Esophagus muscularis mucosa (tissue), 4 donors: ENCODE data around the gene CSPG4. TPM values are rescaled to one million over a fixed set of nuclear protein-coding genes. Genes with fewer than 3 reads are reported as not detected.
"Not testable (repeated sequence)": the region's sequence is repeated elsewhere in the genome, so short reads cannot be mapped to it uniquely, and the experiment has no call there.

Experiments
- DNase-seq: peaks from one replicate; pipeline ENCODE4 v3.0.0-alpha.2; 2017; ENCODE audit errors: extremely low spot score
- H3K27ac ChIP-seq, 4 donors: fragments of 200-600 bp; sonication (generic); replicated peaks in 1 of 4; 1 replicate in 3 of 4; 2 replicates in 1 of 4; pipeline ENCODE4 v1.5.1; 2016 to 2019; ENCODE audit warnings: mild to moderate bottlenecking in 1 of 4
- H3K27me3 ChIP-seq, 4 donors: fragments of 200-600 bp; sonication (generic); one replicate each; pipeline versions ENCODE4 v1.5.1 to v1.6.0; 2016 to 2019
- H3K36me3 ChIP-seq, 4 donors: fragments of 200-600 bp; sonication (generic); one replicate each; pipeline ENCODE4 v1.5.1; 2016 to 2019
- H3K4me1 ChIP-seq, 4 donors: fragments of 200-600 bp; sonication (generic); one replicate each; pipeline ENCODE4 v1.5.1; 2016 to 2019
- H3K4me3 ChIP-seq, 4 donors: fragments of 200-600 bp; sonication (generic); 1 replicate in 2 of 4; 2 replicates in 2 of 4; pipeline ENCODE4 v1.5.1; 2016 to 2019; ENCODE audit warnings: mild to moderate bottlenecking in 4 of 4, moderate library complexity in 1 of 4
- H3K9me3 ChIP-seq, 4 donors: fragments of 200-600 bp; sonication (generic); 1 replicate in 3 of 4; 2 replicates in 1 of 4; pipeline ENCODE4 v1.5.1; 2016 to 2019
- EP300 ChIP-seq: sonication (generic); formaldehyde crosslinking; IDR thresholded peaks from one replicate; pipeline ENCODE4 v1.6.1; 2017; ENCODE audit warnings: antibody characterized with exemption
- POLR2A ChIP-seq: fragments of 450-650 bp; IDR thresholded peaks from one replicate; pipeline ENCODE4 v1.6.1; 2017; ENCODE audit warnings: antibody characterized with exemption, moderate library complexity, mild to moderate bottlenecking, low read depth
- POLR2AphosphoS5 ChIP-seq, 2 donors: sonication (generic); formaldehyde crosslinking; IDR thresholded peaks; one replicate each; pipeline ENCODE4 v1.6.1; 2017; ENCODE audit warnings: antibody characterized with exemption in 2 of 2
- WGBS: methylation state at CpG from one replicate; pipeline ENCODE4 v1.1.5; 2018; 5-methylcytosine and 5-hydroxymethylcytosine counted together
- intact Hi-C: fragments of 100-400 bp; cut with DNase I; formaldehyde crosslinking; loops from one replicate; pipeline ENCODE4 v1.15.1; 2023
- total RNA-seq, 4 donors: library from RNA; depleted of rRNA; stranded (reverse); fragments of >200 nt; gene quantifications; one replicate each; pipeline versions ENCODE4 v1.1.0 to v1.2.1, GENCODE V29; 2016
- TF ChIP-seq, protein P1 (sequence below), 3 experiments: fragments of 200-600 bp in 2 of 3; fragments of 450-650 bp in 1 of 3; sonication (generic) in 2 of 3; IDR thresholded peaks; one replicate each; pipeline ENCODE4 v1.5.1; 2017 to 2019; ENCODE audit warnings: antibody characterized with exemption in 3 of 3, mild to moderate bottlenecking in 2 of 3, moderate library complexity in 1 of 3

The CSPG4 gene
- total RNA-seq, 4 donors from 2014 or later: 133 to 386 (median 182) TPM

DNA sequence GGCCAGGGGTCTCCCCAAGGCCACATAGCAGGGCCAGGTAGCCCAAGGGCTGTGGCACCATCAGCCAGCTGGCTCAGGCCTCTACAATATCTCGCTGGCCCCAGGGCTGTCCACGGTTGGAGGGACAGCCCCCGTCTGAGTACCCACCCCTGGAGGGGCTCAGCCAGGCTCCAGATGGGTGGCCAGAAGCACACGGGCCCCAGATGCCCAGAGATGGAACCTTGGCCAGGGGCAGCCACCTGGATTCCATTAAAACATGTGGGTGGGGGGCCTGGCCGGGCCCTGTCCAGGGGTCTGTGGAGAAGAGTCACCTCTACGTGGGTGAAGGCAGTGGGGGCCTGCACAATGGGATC is 8.4 kb downstream of the CSPG4 start:
- H3K27ac ChIP-seq: peak overlapping the region; percentile 86 to 94 (median 87)
- peaks cover 54 to 87% (median 86%) of the 10 kb centered on the region in 4 donors for H3K4me1 ChIP-seq
- no peak overlapping the region for H3K4me3 ChIP-seq
- peaks cover 0 to 5% (median 0%) of the 10 kb centered on the region in 4 donors for H3K36me3 ChIP-seq
- H3K9me3 ChIP-seq: no peaks in the 10 kb centered on the region
- WGBS: 55% methylated on average over 3 of the region's 6 CpGs
- intact Hi-C loops: no loop called here
- no peak for DNase-seq
- TF ChIP-seq POLR2AphosphoS5 (IDR thresholded peaks at IDR 0.05) (no peak), POLR2A (no peak), EP300 (no peak)
- TF ChIP-seq, protein P1, sequence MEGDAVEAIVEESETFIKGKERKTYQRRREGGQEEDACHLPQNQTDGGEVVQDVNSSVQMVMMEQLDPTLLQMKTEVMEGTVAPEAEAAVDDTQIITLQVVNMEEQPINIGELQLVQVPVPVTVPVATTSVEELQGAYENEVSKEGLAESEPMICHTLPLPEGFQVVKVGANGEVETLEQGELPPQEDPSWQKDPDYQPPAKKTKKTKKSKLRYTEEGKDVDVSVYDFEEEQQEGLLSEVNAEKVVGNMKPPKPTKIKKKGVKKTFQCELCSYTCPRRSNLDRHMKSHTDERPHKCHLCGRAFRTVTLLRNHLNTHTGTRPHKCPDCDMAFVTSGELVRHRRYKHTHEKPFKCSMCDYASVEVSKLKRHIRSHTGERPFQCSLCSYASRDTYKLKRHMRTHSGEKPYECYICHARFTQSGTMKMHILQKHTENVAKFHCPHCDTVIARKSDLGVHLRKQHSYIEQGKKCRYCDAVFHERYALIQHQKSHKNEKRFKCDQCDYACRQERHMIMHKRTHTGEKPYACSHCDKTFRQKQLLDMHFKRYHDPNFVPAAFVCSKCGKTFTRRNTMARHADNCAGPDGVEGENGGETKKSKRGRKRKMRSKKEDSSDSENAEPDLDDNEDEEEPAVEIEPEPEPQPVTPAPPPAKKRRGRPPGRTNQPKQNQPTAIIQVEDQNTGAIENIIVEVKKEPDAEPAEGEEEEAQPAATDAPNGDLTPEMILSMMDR (IDR thresholded peaks at IDR 0.05): no peak
- H3K27me3 ChIP-seq: no peaks in the 10 kb centered on the region

DNA sequence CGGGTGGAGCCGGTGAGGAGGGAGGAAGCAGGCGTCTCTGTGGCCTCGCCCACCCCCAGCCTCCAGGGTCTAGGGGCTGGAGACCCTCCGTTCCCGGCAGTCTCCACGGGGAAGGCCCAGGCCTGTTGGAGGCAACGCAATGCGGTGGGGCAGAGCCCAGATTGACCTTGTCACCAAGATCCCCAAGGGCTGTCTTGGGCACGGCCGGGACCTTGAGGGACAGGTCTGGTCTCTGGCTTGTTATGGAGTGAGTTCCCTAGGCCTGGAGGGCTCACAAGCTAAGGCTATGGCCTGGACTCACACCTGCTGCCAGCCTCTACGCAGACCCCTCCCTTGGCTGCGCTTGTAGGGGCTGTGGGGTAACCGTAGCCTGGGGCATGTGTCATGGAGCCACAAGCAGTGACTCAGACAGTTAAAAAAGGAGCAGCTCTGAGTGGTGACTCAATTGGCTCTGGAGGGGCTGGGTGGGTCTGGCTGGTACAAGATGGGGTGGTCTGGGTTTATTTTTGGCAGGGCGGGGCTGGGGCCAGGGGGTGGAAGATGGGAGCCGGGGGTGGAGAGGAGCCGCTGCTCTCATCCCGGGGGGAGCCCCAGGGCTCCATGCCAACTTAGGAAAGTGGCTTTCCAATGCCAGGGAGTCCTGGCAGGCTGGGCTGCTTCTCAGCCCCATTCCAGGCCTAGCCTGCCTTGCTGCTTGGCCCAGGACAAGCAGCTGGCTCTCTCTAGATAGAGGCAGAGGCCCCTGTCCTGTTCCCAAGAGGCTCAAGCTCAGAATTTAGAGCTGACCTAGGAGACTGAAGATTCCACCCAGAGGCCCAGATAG is 9.0 kb downstream of the CSPG4 start:
- WGBS: no CpG with 5 or more reads among the region's 18 CpGs
- Histone ChIP-seq H3K4me1 (peaks cover 57 to 87% (median 86%) of the 10 kb centered on the region in 4 donors), H3K27ac (peak overlapping the region; percentile 86 to 94 (median 87))
- H3K36me3 ChIP-seq, H3K27me3 ChIP-seq, DNase-seq, H3K4me3 ChIP-seq, H3K9me3 ChIP-seq, intact Hi-C loops: not testable (repeated sequence)

DNA sequence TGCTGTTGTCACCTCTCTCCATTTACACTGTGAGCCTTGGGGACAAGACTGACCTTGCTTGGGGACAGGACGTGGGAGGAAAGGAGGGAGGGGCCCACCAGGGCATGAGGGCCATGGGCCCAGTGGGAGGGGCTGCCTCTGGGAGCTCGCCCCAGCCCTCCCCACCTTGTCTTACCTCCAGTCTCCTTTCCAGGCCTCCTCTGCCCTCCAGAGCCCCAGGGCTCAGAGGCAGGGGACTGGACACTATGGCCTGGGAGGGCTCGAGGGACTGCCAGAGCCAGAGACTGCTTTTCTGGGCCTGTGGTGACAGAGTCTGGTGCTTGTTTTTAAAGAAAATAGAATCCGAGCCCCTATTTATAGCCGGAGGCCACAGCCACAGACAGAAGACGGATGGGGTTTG is 10.2 kb downstream of the CSPG4 start:
- H3K27ac ChIP-seq: peak overlapping the region; percentile 88 to 98 (median 96)
- no peaks in the 10 kb centered on the region for H3K9me3 ChIP-seq
- 54% methylated on average over 2 of the region's 6 CpGs for WGBS
- intact Hi-C loops: no loop called here
- H3K4me3 ChIP-seq: no peak overlapping the region
- H3K36me3 ChIP-seq: peaks cover 0 to 5% (median 0%) of the 10 kb centered on the region in 4 donors
- no peaks in the 10 kb centered on the region for H3K27me3 ChIP-seq
- TF ChIP-seq, protein P1 (IDR thresholded peaks at IDR 0.05): no peak
- TF ChIP-seq POLR2AphosphoS5 (IDR thresholded peaks at IDR 0.05): peak in 1 of 2 donors; percentile 11
- no peak for DNase-seq
- peaks cover 65 to 92% (median 91%) of the 10 kb centered on the region in 4 donors for H3K4me1 ChIP-seq

DNA sequence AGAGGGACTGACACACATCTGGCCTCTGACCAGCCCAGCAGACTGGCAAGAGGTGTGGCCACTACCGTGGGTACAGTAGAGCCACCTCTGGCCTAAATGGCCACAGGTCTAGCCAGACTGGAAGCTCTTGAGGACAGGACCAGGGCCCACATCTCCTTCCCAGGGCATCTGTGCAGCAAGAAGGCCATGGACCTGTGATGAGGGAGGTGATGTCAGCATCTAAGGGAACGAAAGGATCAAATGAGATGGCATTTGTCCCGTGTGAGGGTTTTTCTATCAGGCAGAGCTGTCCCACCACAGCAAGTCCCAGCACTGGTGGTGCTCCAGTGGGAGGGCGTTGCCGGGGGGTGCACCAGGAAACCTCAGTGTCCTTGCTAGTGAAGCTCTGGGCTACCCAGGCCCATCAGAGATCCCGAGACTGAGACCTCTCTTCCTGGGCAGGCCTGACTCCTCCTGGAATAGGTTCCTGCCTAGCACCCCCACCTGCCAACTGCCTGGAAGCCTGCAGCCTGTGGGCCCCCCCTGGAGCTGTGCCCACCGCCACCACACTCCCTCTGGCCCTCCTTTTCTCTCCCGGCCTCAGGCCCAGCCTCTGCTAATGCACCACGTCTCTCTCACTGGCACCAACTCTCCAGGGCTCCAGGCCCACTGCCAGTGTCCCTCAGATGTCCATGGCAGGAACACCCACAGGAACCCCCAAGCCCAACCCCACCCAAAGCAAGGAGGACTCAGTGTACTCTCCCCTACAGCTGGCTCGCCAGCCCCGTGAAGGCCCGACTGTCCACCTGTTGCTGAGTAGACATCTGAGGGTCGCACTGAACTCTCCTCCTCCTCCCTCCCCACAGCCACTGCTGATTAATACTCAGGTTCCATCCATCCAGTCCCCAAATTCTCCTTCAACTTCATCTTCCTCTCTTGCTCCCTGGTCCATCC is 11.3 kb downstream of the CSPG4 start:
- DNase-seq, H3K27me3 ChIP-seq, intact Hi-C loops, H3K36me3 ChIP-seq, H3K4me3 ChIP-seq, H3K9me3 ChIP-seq: not testable (repeated sequence)
- peak overlapping the region; percentile 88 to 98 (median 96) for H3K27ac ChIP-seq
- no CpG with 5 or more reads among the region's 13 CpGs for WGBS
- peaks cover 68 to 92% (median 91%) of the 10 kb centered on the region in 4 donors for H3K4me1 ChIP-seq

GRCh38 chr15:75699961-75700874 is 12.4 kb downstream of the CSPG4 start:
- DNase-seq, intact Hi-C loops, H3K36me3 ChIP-seq, H3K9me3 ChIP-seq, H3K27me3 ChIP-seq, H3K4me3 ChIP-seq: not testable (repeated sequence)
- peaks cover 65 to 92% (median 91%) of the 10 kb centered on the region in 4 donors for H3K4me1 ChIP-seq
- peak overlapping the region; percentile 88 to 98 (median 96) for H3K27ac ChIP-seq
- WGBS: 3% methylated on average over 4 of the region's 17 CpGs

DNA sequence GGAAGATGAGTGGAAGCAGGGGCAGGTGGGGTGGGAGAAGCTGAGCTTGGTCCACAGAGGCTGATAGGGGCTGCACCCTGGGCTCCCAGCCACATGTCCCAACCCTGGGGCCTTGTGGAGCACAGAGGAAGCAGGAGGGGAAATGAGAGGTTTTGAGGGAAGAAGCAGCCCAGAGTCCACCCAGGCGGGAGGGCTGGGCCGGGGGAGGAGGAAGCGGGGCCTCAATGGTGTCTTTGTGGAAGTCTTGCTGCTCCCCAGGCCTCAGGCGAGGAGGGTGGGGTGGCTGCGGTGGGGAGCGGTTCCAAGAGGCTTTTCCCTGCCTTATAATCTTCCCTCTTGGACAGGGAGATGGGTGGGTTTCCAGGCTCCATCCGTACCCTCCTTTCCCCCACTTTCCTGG is 13.1 kb downstream of the CSPG4 start:
- H3K9me3 ChIP-seq, DNase-seq, H3K4me3 ChIP-seq, H3K27me3 ChIP-seq, intact Hi-C loops, H3K36me3 ChIP-seq: not testable (repeated sequence)
- H3K4me1 ChIP-seq: peaks cover 65 to 92% (median 91%) of the 10 kb centered on the region in 4 donors
- peak overlapping the region; percentile 88 to 98 (median 96) for H3K27ac ChIP-seq
- 41% methylated on average over 7 of the region's 7 CpGs for WGBS

- WGBS: 49% methylated on average over 13 of the region's 21 CpGs
- H3K27me3 ChIP-seq, intact Hi-C loops, DNase-seq, H3K9me3 ChIP-seq, H3K36me3 ChIP-seq: not testable (repeated sequence)
- Histone ChIP-seq H3K4me3 (peak overlapping the region in 1 of 4 donors; percentile 8), H3K4me1 (peaks cover 73 to 96% (median 96%) of the 10 kb centered on the region in 4 donors), H3K27ac (peak overlapping the region; percentile 88 to 98 (median 96))
Observed at GRCh38 chr15:75697974-75698747, 14.5 kb downstream of the CSPG4 start.
